T-cell (primary cell): ENCODE measurements around the gene B3GALT5. TPM values are rescaled to one million over a fixed set of nuclear protein-coding genes. Genes with fewer than 3 reads are reported as not detected.

Experiments used
- ATAC-seq, 4 experiments: fragments of 200-7000 bp in 3 of 4; fragments of 150-1000 bp in 1 of 4; cut with Tn5 transposase; replicated peaks in 1 of 4; 1 replicate in 3 of 4; 2 replicates in 1 of 4; pipeline ENCODE4 v1.10.0; 2021; ENCODE audit warnings: moderate library complexity in 3 of 4, mild to moderate bottlenecking in 2 of 4, moderate number of reproducible peaks in 1 of 4
- CTCF ChIA-PET, 2 donors: fragments of 300-600 bp; sonication (Branson Sonifier 250); formaldehyde crosslinking; loops; one replicate each; lab custom pipeline; 2022; ENCODE audit warnings: antibody characterized with exemption in 2 of 2; lab: Charles Lee
- POLR2A ChIA-PET, 2 donors: fragments of 300-600 bp; sonication (Branson Sonifier 250); formaldehyde crosslinking; loops; one replicate each; lab custom pipeline; 2022; ENCODE audit warnings: antibody characterized with exemption in 2 of 2; lab: Charles Lee
- DNase-seq, 35 experiments: peaks; one replicate each; pipeline versions ENCODE4 v3.0.0 to v3.0.0-alpha.2; 2013 to 2023
- H3K27ac ChIP-seq: one replicate; pipeline ENCODE4 v1.5.1; 2013; ENCODE audit warnings: low read length
- H3K27me3 ChIP-seq, 2 experiments: replicated peaks in 1 of 2; 1 replicate in 1 of 2; 2 replicates in 1 of 2; pipeline versions ENCODE4 v1.6.1 to v1.7.0; 2013; ENCODE audit warnings: low read length in 1 of 2, mixed read lengths in 1 of 2; ENCODE audit not compliant: control insufficient read depth in 2 of 2, insufficient read depth in 2 of 2; ENCODE audit errors: extremely low read depth in 1 of 2
- H3K36me3 ChIP-seq, 2 donors: 1 replicate in 1 of 2; 2 replicates in 1 of 2; pipeline versions ENCODE4 v1.6.1 to v1.7.0; 2013; ENCODE audit warnings: low read length in 1 of 2; ENCODE audit not compliant: control insufficient read depth in 2 of 2, insufficient read depth in 1 of 2; ENCODE audit errors: extremely low read depth in 1 of 2
- H3K4me1 ChIP-seq, 2 experiments: 1 replicate in 1 of 2; 2 replicates in 1 of 2; pipeline versions ENCODE4 v1.6.1 to v1.7.0; 2013; ENCODE audit warnings: low read length in 2 of 2, mixed read lengths in 1 of 2; ENCODE audit not compliant: insufficient read depth in 2 of 2, control insufficient read depth in 1 of 2; ENCODE audit errors: extremely low read depth in 1 of 2
- H3K4me3 ChIP-seq, 2 donors: 1 replicate in 1 of 2; 2 replicates in 1 of 2; pipeline versions ENCODE4 v1.5.1 to v1.7.0; 2013; ENCODE audit warnings: mild to moderate bottlenecking in 2 of 2, low read length in 1 of 2, moderate library complexity in 1 of 2; ENCODE audit not compliant: control insufficient read depth in 1 of 2; ENCODE audit errors: extremely low read depth in 1 of 2
- H3K9me3 ChIP-seq: 2 replicates; pipeline ENCODE4 v1.7.0; 2013
- H3K27ac Mint-ChIP-seq, 2 donors: one replicate each; pipeline ENCODE4 v1.8.0; 2020 to 2021; ENCODE audit warnings: mild to moderate bottlenecking in 2 of 2, mixed read lengths in 2 of 2
- H3K27me3 Mint-ChIP-seq, 2 donors: one replicate each; pipeline ENCODE4 v1.8.0; 2021 to 2022; ENCODE audit warnings: mixed read lengths in 2 of 2
- H3K36me3 Mint-ChIP-seq: one replicate; pipeline ENCODE4 v1.8.0; 2021; ENCODE audit warnings: mixed read lengths
- H3K4me1 Mint-ChIP-seq, 3 donors: one replicate each; pipeline ENCODE4 v1.8.0; 2020 to 2022; ENCODE audit warnings: mixed read lengths in 3 of 3, mild to moderate bottlenecking in 1 of 3
- H3K4me3 Mint-ChIP-seq, 3 donors: one replicate each; pipeline ENCODE4 v1.8.0; 2020 to 2022; ENCODE audit warnings: mild to moderate bottlenecking in 3 of 3, mixed read lengths in 3 of 3, moderate library complexity in 3 of 3
- H3K9me3 Mint-ChIP-seq, 3 donors: one replicate each; pipeline ENCODE4 v1.8.0; 2020 to 2022; ENCODE audit warnings: mixed read lengths in 3 of 3
- WGBS: methylation state at CpG from one replicate; pipeline ENCODE4 v1.1.5; 2013; ENCODE audit warnings: missing lambda C conversion rate; ENCODE audit not compliant: insufficient coverage; 5-methylcytosine and 5-hydroxymethylcytosine counted together
- total RNA-seq, 35 experiments: library from RNA in 6 of 35; stranded (reverse) in 6 of 35; fragments of 120-200 nt in 1 of 35; gene quantifications; one replicate each; pipeline versions ENCODE4 v1.2.1 to v1.2.4 and lab custom pipeline; 2013 to 2026

B3GALT5 gene
- total RNA-seq, 5 donors from 2014 or later (not counting 1 experiment from before 2014, with no cell fraction given), result 0.03 to 0.09 (median 0.06) TPM; not detected in 2

- DNase-seq (no peak), ATAC-seq (no peak)
- no peaks in the 10 kb centered on the region for H3K36me3 Mint-ChIP-seq
- peaks cover 5 to 8% of the 10 kb centered on the region in 2 donors for H3K27me3 Mint-ChIP-seq
- Histone ChIP-seq H3K4me1 (no peaks in the 10 kb centered on the region), H3K9me3 (no peaks in the 10 kb centered on the region), H3K27ac (no peak overlapping the region), H3K27me3 (peaks cover 0 to 10% of the 10 kb centered on the region in 2 experiments), H3K36me3 (no peaks in the 10 kb centered on the region), H3K4me3 (no peak overlapping the region)
- H3K4me1 Mint-ChIP-seq, result no peaks in the 10 kb centered on the region
- POLR2A ChIA-PET, result interaction anchor here in 1 of 2 donors (0.6 kb wide), 1 partner anchor 1122 kb away, joined by 3 read pairs; no protein-coding TSS in a partner anchor
- 42% methylated on average over 4 of the region's 6 CpGs for WGBS
- CTCF ChIA-PET, result no interaction called here
- no peak overlapping the region for H3K4me3 Mint-ChIP-seq
- H3K27ac Mint-ChIP-seq, result no peak overlapping the region
- H3K9me3 Mint-ChIP-seq, result peaks cover 0 to 4% (median 4%) of the 10 kb centered on the region in 3 donors
These were observed 34.7 kb downstream of the B3GALT5 start for GRCh38 chr21:39647476-39647875.

- Mint-ChIP-seq H3K27ac (no peak overlapping the region), H3K9me3 (peaks cover 7 to 18% (median 9%) of the 10 kb centered on the region in 3 donors), H3K4me1 (no peaks in the 10 kb centered on the region), H3K4me3 (no peak overlapping the region), H3K27me3 (peaks cover 5 to 7% of the 10 kb centered on the region in 2 donors), H3K36me3 (no peaks in the 10 kb centered on the region)
- POLR2A ChIA-PET, result no interaction called here
- H3K4me1 ChIP-seq, result no peaks in the 10 kb centered on the region
- no peaks in the 10 kb centered on the region for H3K9me3 ChIP-seq
- H3K27ac ChIP-seq, result no peak overlapping the region
- no peaks in the 10 kb centered on the region for H3K36me3 ChIP-seq
- 83% methylated on average over 6 of the region's 6 CpGs for WGBS
- CTCF ChIA-PET, result no interaction called here
- ATAC-seq, result no peak
- H3K27me3 ChIP-seq, result peaks cover 0 to 10% of the 10 kb centered on the region in 2 experiments
- DNase-seq, result no peak
- no peak overlapping the region for H3K4me3 ChIP-seq
These were observed 36.1 kb downstream of the B3GALT5 start for GRCh38 chr21:39648879-39649278.

DNA sequence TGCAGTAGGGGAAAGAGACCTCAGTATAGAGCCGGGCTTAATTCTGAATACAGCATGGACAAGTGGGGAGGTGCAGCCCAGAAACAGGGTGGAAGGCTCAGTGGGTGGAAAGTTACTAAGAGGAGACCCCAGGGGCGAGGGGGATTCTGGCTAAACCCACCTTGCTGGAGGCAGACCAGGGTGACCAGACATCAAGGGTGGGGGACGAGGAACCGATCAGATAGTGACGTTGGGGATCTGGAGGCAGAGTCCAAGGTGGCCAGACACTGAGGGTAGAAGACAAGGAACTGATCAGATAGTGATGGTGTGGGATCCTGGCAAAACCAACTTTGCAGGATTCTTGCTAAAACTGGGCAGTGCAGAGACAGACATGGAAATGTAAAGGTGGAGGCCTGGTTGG lies 36.8 kb downstream of the B3GALT5 start:
- Mint-ChIP-seq H3K9me3 (peaks cover 11 to 24% (median 14%) of the 10 kb centered on the region in 3 donors), H3K27ac (no peak overlapping the region), H3K36me3 (no peaks in the 10 kb centered on the region), H3K27me3 (peaks cover 5 to 7% of the 10 kb centered on the region in 2 donors), H3K4me3 (no peak overlapping the region), H3K4me1 (no peaks in the 10 kb centered on the region)
- Histone ChIP-seq H3K9me3 (no peaks in the 10 kb centered on the region), H3K27ac (no peak overlapping the region), H3K4me3 (no peak overlapping the region), H3K4me1 (no peaks in the 10 kb centered on the region), H3K27me3 (peaks cover 0 to 10% of the 10 kb centered on the region in 2 experiments), H3K36me3 (no peaks in the 10 kb centered on the region)
- POLR2A ChIA-PET, result no interaction called here
- WGBS, result 83% methylated on average over 5 of the region's 5 CpGs
- DNase-seq, result no peak
- ATAC-seq, result no peak
- CTCF ChIA-PET, result no interaction called here

DNA sequence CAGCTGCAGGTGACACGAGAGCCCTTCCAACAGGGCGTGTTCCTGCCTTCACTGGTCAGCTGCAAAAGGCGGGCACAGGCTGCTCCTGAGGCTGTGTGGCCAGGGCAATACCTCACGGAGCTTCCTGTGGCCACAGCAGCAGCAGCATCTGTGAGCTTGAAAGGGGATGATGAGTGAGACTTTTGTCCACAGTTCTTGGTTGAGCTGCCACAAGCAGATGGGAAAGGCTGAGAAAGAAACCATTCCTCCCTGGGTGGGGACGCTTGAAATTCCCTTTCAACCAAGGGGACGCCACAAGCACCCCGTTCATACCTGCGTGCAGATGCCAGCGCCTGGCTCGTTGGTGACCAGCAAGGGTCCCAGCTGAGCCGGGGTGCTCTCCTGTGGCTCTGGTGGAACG lies 37.6 kb downstream of the B3GALT5 start:
- 72% methylated on average over 6 of the region's 12 CpGs for WGBS

DNA sequence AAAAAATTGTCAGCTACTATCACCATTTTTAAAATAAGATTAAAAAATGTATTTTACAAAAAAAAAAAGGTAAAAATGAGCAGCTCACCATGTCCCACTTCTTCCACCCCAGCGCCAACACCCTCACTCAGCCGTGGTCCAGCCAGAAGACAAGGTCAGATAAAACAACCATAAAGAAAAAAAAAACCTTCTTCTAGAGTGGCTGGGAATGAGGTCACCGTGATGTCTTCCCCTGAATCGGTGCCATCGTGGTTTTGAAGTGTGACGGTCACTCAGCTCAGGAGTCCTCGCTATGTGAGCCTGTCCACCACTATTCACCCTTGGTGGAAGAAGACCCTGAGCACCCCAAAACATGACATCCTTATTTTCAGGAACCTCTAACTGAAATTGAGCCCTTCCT lies 38.1 kb downstream of the B3GALT5 start:
- ChIA-PET POLR2A (no interaction called here), CTCF (no interaction called here)
- Mint-ChIP-seq H3K4me3 (no peak overlapping the region), H3K36me3 (no peaks in the 10 kb centered on the region), H3K27ac (no peak overlapping the region), H3K4me1 (no peaks in the 10 kb centered on the region), H3K9me3 (peaks cover 11 to 28% (median 14%) of the 10 kb centered on the region in 3 donors), H3K27me3 (peaks cover 0 to 5% of the 10 kb centered on the region in 2 donors)
- H3K4me3 ChIP-seq, result no peak overlapping the region
- DNase-seq (no peak), ATAC-seq (no peak)
- no peaks in the 10 kb centered on the region for H3K9me3 ChIP-seq
- H3K27me3 ChIP-seq, result peaks cover 0 to 10% of the 10 kb centered on the region in 2 experiments
- H3K4me1 ChIP-seq, result no peaks in the 10 kb centered on the region
- no peaks in the 10 kb centered on the region for H3K36me3 ChIP-seq
- H3K27ac ChIP-seq, result no peak overlapping the region
- no CpG with 5 or more reads among the region's 7 CpGs for WGBS

More for the DNA sequence above, 37.6 kb downstream of the B3GALT5 start:
- no peaks in the 10 kb centered on the region for H3K36me3 ChIP-seq
- no peak overlapping the region for H3K4me3 ChIP-seq
- no peaks in the 10 kb centered on the region for H3K4me1 ChIP-seq
- H3K27ac ChIP-seq, result no peak overlapping the region
- Mint-ChIP-seq H3K27me3 (peaks cover 1 to 5% of the 10 kb centered on the region in 2 donors), H3K9me3 (peaks cover 11 to 28% (median 14%) of the 10 kb centered on the region in 3 donors), H3K4me3 (no peak overlapping the region), H3K36me3 (no peaks in the 10 kb centered on the region), H3K4me1 (no peaks in the 10 kb centered on the region), H3K27ac (no peak overlapping the region)
- POLR2A ChIA-PET, result no interaction called here
- no peak for DNase-seq
- peaks cover 0 to 10% of the 10 kb centered on the region in 2 experiments for H3K27me3 ChIP-seq
- no peaks in the 10 kb centered on the region for H3K9me3 ChIP-seq
- no peak for ATAC-seq
- CTCF ChIA-PET, result no interaction called here

- no CpG with 5 or more reads among the region's 3 CpGs for WGBS
- Histone ChIP-seq H3K27ac (no peak overlapping the region), H3K36me3 (no peaks in the 10 kb centered on the region), H3K4me1 (no peaks in the 10 kb centered on the region), H3K27me3 (peaks cover 0 to 12% of the 10 kb centered on the region in 2 experiments), H3K9me3 (no peaks in the 10 kb centered on the region), H3K4me3 (no peak overlapping the region)
- H3K27ac Mint-ChIP-seq, result no peak overlapping the region
- peaks cover 11 to 28% (median 14%) of the 10 kb centered on the region in 3 donors for H3K9me3 Mint-ChIP-seq
- ATAC-seq (no peak), DNase-seq (no peak)
- H3K36me3 Mint-ChIP-seq, result no peaks in the 10 kb centered on the region
- H3K27me3 Mint-ChIP-seq, result peaks cover 0 to 5% of the 10 kb centered on the region in 2 donors
- CTCF ChIA-PET, result no interaction called here
- no peak overlapping the region for H3K4me3 Mint-ChIP-seq
- POLR2A ChIA-PET, result no interaction called here
- no peaks in the 10 kb centered on the region for H3K4me1 Mint-ChIP-seq
These were observed 38.5 kb downstream of the B3GALT5 start for GRCh38 chr21:39651206-39651605.
